ENCODE data around the gene BAMBI. TPM values are rescaled to one million over a fixed set of nuclear protein-coding genes. Genes with fewer than 3 reads are reported as not detected.

BAMBI gene
- total and polyA plus RNA-seq, 10 of the 15 experiments (the other 5 are each of a cell fraction or from before 2014, with no cell fraction given), result 0.03 to 0.18 (median 0.09) TPM; not detected in 6

DNA sequence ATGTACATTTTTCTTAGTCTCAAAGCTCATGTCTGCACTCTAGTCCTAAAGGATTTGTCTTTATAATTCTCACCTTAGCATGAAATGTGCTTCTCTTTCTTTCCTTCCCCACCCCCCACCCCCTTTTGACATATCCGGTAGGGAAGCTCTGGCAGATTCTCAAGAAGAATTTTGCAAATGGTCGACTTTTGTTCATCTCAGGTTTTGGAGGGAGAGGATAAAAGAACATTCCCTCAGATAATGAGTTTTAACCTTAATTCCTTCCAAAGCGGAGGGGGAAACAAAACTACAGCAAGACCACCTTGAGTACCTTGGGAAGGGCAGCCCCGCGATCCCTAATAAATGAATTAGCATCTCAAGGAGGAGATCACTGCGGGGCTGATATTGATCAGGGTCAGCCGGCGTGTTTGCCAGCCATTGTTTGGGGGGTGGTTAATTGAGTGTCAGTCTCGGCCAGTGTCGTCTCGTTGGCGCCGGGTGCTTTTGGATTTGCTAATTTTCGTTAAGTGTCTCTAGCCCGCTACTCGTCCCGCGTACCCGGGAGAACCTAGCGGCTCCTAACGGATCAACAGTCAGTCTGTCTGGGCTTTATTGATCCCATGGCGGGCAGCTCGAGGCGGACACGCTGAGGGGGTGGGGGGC lies 874 bp upstream of the BAMBI start:
- ATAC-seq (no peak), DNase-seq (ENCODE audit: low read depth, low spot score) (no peak), FAIRE-seq (no peak)
- in situ Hi-C loops (cut with MboI), result no loop called here
- H4K20me1 ChIP-seq (ENCODE audit: control insufficient read depth, insufficient read depth), result no peaks in the 10 kb centered on the region; the same call in 1 of the 2 replicates
- H3K79me2 ChIP-seq (ENCODE audit: control insufficient read depth, insufficient read depth, low read length), result no peaks in the 10 kb centered on the region
- H3K27me3 ChIP-seq (replicated peaks in 1 of 2; ENCODE audit: control insufficient read depth in 2 of 2, insufficient read depth in 2 of 2, low read length in 1 of 2), result peaks cover 14 to 28% of the 10 kb centered on the region in 2 experiments
- no peak overlapping the region for H3K27ac ChIP-seq (ENCODE audit: control insufficient read depth, insufficient read depth)
- peak; percentile 39; the same call in 1 of the 2 replicates for TF ChIP-seq BMI1 (IDR thresholded peaks at IDR 0.05; ENCODE audit: borderline replicate concordance)
- no peak for TF ChIP-seq JUNB (IDR thresholded peaks at IDR 0.05)
- POLR2A ChIA-PET, result interaction anchor here (0.6 kb wide), 1 partner anchor 27 kb away, joined by 8 read pairs; no protein-coding TSS in a partner anchor
- RAD21 ChIA-PET (ENCODE audit: unreplicated experiment), result no interaction called here
- no peaks in the 10 kb centered on the region; the same call in 1 of the 2 replicates for H3K4me1 ChIP-seq (ENCODE audit: control insufficient read depth, insufficient read depth, low read length)
- H3K36me3 ChIP-seq (ENCODE audit: control insufficient read depth in 2 of 2, insufficient read depth in 2 of 2, low read length in 1 of 2), result no peaks in the 10 kb centered on the region
- intact Hi-C loops (cut with micrococcal nuclease; ENCODE audit: unreplicated experiment), result loop anchor here (5.0 kb wide), 1 partner anchor 316 kb away; no protein-coding TSS in a partner anchor
- no peak overlapping the region for H3K9ac ChIP-seq (ENCODE audit: control insufficient read depth, insufficient read depth, low read length)
- CTCF ChIA-PET, result interaction anchor here (1.3 kb wide), 1 partner anchor 12 kb away, joined by 5 read pairs; no protein-coding TSS in a partner anchor
- WGBS (ENCODE audit: insufficient coverage, insufficient replicate concordance, low lambda C conversion rate, missing lambda C conversion rate), result 3% methylated on average over 18 of the region's 25 CpGs
- SMC1A ChIA-PET (ENCODE audit: uncharacterized antibody, unreplicated experiment), result interaction anchor here (0.6 kb wide), 1 partner anchor 78 kb away, joined by 3 read pairs; no protein-coding TSS in a partner anchor
- H2AFZ ChIP-seq (ENCODE audit: control insufficient read depth, low read depth, low read length), result no peak overlapping the region
- H3K4me2 ChIP-seq (ENCODE audit: control insufficient read depth, insufficient read depth), result peak overlapping the region; percentile 55
- no peaks in the 10 kb centered on the region for H3K9me3 ChIP-seq (replicated peaks; ENCODE audit: control insufficient read depth, insufficient read depth, low read length)
- no TSS peak for BruUV-seq (replicated peaks)
- no peak overlapping the region for H3K4me3 ChIP-seq

DNA sequence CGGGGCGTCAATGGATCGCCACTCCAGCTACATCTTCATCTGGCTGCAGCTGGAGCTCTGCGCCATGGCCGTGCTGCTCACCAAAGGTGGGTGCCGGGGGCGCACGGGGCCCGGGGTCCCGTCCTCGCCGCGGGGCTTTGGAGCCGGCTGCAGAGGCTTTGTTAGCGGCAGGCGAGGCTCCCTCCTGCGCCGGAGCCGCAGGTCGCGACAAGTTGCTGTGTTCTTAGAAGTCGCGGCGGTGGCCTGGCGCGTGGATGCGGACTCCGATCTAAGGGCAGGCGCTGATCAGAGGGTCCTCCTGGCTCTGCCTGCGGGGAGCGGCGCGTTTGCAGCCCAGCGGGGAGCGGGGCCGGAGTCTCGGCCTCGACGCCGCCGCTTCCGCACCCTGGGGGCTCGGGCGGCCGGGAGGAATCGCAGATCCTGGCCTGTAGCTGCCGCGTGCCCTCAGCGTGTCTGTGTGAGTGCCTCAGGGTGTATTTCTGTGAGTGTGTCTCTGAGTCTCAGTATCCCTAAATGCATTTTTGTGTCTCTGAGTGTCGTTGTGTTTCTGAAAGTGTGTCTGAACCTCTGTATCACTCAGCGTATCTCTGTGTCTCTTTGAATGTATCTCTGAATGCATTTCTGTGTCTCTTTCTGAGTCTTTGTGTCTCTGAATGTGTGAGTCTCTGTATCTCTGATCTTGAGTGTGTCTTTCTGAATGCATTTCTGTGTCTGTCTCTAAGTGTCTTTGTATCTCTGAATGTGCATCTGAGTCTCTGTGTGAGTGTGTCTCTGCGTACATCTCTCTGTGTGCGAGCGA lies 766 bp downstream of the BAMBI start:
- FAIRE-seq (no peak), DNase-seq (ENCODE audit: low read depth, low spot score) (no peak), ATAC-seq (no peak)
- 5% methylated on average over 50 of the region's 54 CpGs for WGBS (ENCODE audit: insufficient coverage, insufficient replicate concordance, low lambda C conversion rate, missing lambda C conversion rate)
- no peaks in the 10 kb centered on the region for H3K36me3 ChIP-seq (ENCODE audit: control insufficient read depth in 2 of 2, insufficient read depth in 2 of 2, low read length in 1 of 2)
- H3K79me2 ChIP-seq (ENCODE audit: control insufficient read depth, insufficient read depth, low read length), result no peaks in the 10 kb centered on the region
- peaks cover 15 to 30% of the 10 kb centered on the region in 2 experiments for H3K27me3 ChIP-seq (replicated peaks in 1 of 2; ENCODE audit: control insufficient read depth in 2 of 2, insufficient read depth in 2 of 2, low read length in 1 of 2)
- no peaks in the 10 kb centered on the region; the same call in 1 of the 2 replicates for H4K20me1 ChIP-seq (ENCODE audit: control insufficient read depth, insufficient read depth)
- H2AFZ ChIP-seq (ENCODE audit: control insufficient read depth, low read depth, low read length), result no peak overlapping the region
- H3K4me3 ChIP-seq, result 0 out of 2 replicates have a peak overlapping the region, but pooled peaks have one; percentile 5
- intact Hi-C loops (cut with micrococcal nuclease; ENCODE audit: unreplicated experiment), result loop anchor here (5.0 kb wide), 1 partner anchor 314 kb away; no protein-coding TSS in a partner anchor
- in situ Hi-C loops (cut with MboI), result no loop called here
- ChIA-PET SMC1A (ENCODE audit: uncharacterized antibody, unreplicated experiment) (no interaction called here), CTCF (no interaction called here), RAD21 (ENCODE audit: unreplicated experiment) (no interaction called here), POLR2A (no interaction called here)
- no peaks in the 10 kb centered on the region for H3K9me3 ChIP-seq (replicated peaks; ENCODE audit: control insufficient read depth, insufficient read depth, low read length)
- H3K4me2 ChIP-seq (ENCODE audit: control insufficient read depth, insufficient read depth), result peak overlapping the region; percentile 89
- no peaks in the 10 kb centered on the region; the same call in 1 of the 2 replicates for H3K4me1 ChIP-seq (ENCODE audit: control insufficient read depth, insufficient read depth, low read length)
- BruUV-seq (replicated peaks), result no TSS peak
- H3K9ac ChIP-seq (ENCODE audit: control insufficient read depth, insufficient read depth, low read length), result no peak overlapping the region
- H3K27ac ChIP-seq (ENCODE audit: control insufficient read depth, insufficient read depth), result no peak overlapping the region
- TF ChIP-seq CHD1 (IDR thresholded peaks at IDR 0.05; ENCODE audit: low read depth, low read length) (no peak), ZSCAN29 (IDR thresholded peaks at IDR 0.05) (no peak), ZZZ3 (IDR thresholded peaks at IDR 0.05; ENCODE audit: control insufficient read depth, insufficient read length, low read depth) (no peak), BRCA1 (IDR thresholded peaks at IDR 0.05; ENCODE audit: low read depth, low read length) (no peak), GATAD2B (conservative IDR thresholded peaks at IDR 0.05; ENCODE audit: low read depth) (no peak), HDAC6 (IDR thresholded peaks at IDR 0.05; ENCODE audit: unreplicated experiment) (peak; percentile 48), RUNX3 (IDR thresholded peaks at IDR 0.05; ENCODE audit: low read length) (no peak), GABPA (IDR thresholded peaks at IDR 0.05; ENCODE audit: low read depth) (no peak)
- TF ChIP-seq, protein P1, sequence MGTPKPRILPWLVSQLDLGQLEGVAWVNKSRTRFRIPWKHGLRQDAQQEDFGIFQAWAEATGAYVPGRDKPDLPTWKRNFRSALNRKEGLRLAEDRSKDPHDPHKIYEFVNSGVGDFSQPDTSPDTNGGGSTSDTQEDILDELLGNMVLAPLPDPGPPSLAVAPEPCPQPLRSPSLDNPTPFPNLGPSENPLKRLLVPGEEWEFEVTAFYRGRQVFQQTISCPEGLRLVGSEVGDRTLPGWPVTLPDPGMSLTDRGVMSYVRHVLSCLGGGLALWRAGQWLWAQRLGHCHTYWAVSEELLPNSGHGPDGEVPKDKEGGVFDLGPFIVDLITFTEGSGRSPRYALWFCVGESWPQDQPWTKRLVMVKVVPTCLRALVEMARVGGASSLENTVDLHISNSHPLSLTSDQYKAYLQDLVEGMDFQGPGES (IDR thresholded peaks at IDR 0.05), result no peak
- TF ChIP-seq, protein P2, sequence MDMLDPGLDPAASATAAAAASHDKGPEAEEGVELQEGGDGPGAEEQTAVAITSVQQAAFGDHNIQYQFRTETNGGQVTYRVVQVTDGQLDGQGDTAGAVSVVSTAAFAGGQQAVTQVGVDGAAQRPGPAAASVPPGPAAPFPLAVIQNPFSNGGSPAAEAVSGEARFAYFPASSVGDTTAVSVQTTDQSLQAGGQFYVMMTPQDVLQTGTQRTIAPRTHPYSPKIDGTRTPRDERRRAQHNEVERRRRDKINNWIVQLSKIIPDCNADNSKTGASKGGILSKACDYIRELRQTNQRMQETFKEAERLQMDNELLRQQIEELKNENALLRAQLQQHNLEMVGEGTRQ (IDR thresholded peaks at IDR 0.05; ENCODE audit: borderline replicate concordance, low read depth, low read length), result no peak
- TF ChIP-seq, protein P3, sequence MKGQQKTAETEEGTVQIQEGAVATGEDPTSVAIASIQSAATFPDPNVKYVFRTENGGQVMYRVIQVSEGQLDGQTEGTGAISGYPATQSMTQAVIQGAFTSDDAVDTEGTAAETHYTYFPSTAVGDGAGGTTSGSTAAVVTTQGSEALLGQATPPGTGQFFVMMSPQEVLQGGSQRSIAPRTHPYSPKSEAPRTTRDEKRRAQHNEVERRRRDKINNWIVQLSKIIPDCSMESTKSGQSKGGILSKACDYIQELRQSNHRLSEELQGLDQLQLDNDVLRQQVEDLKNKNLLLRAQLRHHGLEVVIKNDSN (IDR thresholded peaks at IDR 0.05; ENCODE audit: borderline replicate concordance, extremely low read length, insufficient read depth, low read depth, low read length), result no peak

Data from GM12878 (cell line).